ENCODE data around the gene RGS14.

- no peak for TF ChIP-seq POLR2AphosphoS5 (IDR thresholded peaks at IDR 0.05)
- TF ChIP-seq CTCF (IDR thresholded peaks at IDR 0.05): no peak
- TF ChIP-seq POLR2A (IDR thresholded peaks at IDR 0.05): no peak
- TF ChIP-seq EP300 (IDR thresholded peaks at IDR 0.05; ENCODE audit: low read depth): no peak
These were observed 18.6 kb upstream of the RGS14 start for GRCh38 chr5:177339107-177339638.
